ES-I3 (cell line): ENCODE results near the gene ST8SIA1.
"Not testable (repeated sequence)": the region's sequence is repeated elsewhere in the genome, so short reads cannot be mapped to it uniquely, and the experiment has no call there.

Experiments
- H3K36me3 ChIP-seq: 2 replicates; pipeline ENCODE4 v1.6.1; 2013; ENCODE audit warnings: mild to moderate bottlenecking, low read length, control low read depth, moderate library complexity; ENCODE audit not compliant: insufficient read depth
- H3K4me1 ChIP-seq: 2 replicates; pipeline ENCODE4 v1.6.1; 2013; ENCODE audit warnings: mild to moderate bottlenecking, control low read depth, low read length; ENCODE audit not compliant: insufficient read depth
- H3K9ac ChIP-seq: 2 replicates; pipeline ENCODE4 v1.6.1; 2013; ENCODE audit warnings: low read depth, mild to moderate bottlenecking, low read length, moderate library complexity
- H3K9me3 ChIP-seq: 2 replicates; pipeline ENCODE4 v1.6.1; 2013; ENCODE audit warnings: mild to moderate bottlenecking, low read length, moderate library complexity; ENCODE audit not compliant: control insufficient read depth, insufficient read depth

Gene ST8SIA1

DNA sequence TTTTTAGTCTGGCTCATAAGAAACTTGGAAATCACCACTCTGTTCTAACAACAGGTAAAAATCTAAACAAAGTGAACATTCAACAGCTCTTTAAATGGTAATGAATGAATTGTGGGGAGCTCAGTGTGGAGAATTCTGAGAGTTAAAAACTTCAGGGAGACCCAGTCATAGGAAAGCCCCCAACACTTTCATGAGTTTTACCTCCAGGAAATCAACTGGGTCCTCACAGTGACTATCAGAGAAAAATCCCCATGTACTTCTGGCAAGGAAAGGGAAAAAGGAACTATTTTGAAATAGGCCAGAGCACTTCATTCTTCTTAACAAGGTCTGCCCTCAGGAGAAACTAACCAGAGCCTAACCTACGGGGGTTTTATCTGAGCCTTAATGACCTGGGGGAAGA, 153.8 kb downstream of the ST8SIA1 start:
- no peaks in the 10 kb centered on the region for H3K4me1 ChIP-seq
- H3K9me3 ChIP-seq: no peaks in the 10 kb centered on the region
- H3K9ac ChIP-seq: no peak overlapping the region
- H3K36me3 ChIP-seq: no peaks in the 10 kb centered on the region

- no peaks in the 10 kb centered on the region for H3K9me3 ChIP-seq
- no peaks in the 10 kb centered on the region for H3K4me1 ChIP-seq
- no peak overlapping the region for H3K9ac ChIP-seq
- H3K36me3 ChIP-seq: no peaks in the 10 kb centered on the region
Observed at GRCh38 chr12:22173177-22173576, 161.3 kb downstream of the ST8SIA1 start.

DNA sequence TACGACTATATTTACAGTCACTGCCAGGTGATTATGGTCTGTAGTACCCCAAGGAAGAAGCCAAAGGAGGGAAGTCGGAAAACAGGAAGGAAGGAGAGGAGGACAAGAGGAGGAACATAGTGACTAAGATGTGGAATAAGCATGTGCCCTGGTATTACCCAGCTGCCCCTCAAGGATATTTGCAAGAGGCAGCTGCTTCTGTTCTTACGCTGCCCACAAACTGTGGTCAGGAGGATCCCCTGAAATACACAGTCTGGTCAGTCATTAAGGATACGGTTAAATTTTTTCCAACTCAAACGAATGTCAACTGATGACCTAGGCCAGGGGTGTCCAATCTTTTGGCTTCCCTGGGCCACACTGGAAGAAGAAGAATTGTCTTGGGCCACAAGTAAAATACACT, 162.0 kb downstream of the ST8SIA1 start:
- no peaks in the 10 kb centered on the region for H3K9me3 ChIP-seq
- H3K36me3 ChIP-seq: no peaks in the 10 kb centered on the region
- H3K9ac ChIP-seq: no peak overlapping the region
- H3K4me1 ChIP-seq: no peaks in the 10 kb centered on the region

DNA sequence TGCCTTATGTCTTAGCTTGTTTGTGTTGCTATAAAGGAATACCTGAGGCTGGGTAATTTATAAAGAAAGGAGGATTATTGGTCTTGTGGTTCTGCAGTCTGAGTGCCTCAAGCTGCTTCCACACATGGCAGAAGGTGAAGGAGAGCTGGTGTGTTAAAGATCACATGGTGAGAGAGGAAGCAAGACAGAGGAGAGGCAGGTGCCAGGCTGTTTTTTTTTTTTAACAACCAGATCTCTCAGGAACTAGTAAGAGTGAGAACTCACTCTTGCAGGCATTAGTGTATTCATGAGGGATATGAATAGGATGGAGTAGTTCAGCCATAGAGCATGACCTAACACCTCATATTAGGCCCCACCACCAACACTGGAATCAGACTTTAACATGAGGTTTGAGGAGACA, 165.1 kb downstream of the ST8SIA1 start:
- Histone ChIP-seq H3K9me3 (no peaks in the 10 kb centered on the region), H3K4me1 (no peaks in the 10 kb centered on the region), H3K36me3 (no peaks in the 10 kb centered on the region), H3K9ac (no peak overlapping the region)

DNA sequence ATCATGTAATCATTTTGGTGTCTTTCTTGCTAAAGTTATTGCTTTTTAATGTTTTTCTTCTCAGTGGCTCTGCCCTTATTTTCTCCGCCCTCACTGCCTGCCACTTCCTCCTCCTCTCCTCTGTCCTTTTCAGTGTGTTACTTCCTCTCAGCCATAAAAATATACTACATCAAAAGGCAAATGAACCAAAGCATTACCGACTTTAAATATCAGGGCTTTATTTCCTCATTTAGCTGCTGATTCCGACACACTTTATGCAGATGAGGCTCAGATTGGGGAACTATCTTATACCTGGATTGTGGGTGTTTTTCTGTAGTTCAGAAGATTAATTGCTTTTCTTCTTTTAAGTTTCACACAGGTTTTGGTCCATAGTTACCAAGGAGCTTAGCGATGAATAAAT, 170.4 kb downstream of the ST8SIA1 start:
- Histone ChIP-seq H3K9ac (no peak overlapping the region), H3K36me3 (no peaks in the 10 kb centered on the region), H3K9me3 (no peaks in the 10 kb centered on the region), H3K4me1 (no peaks in the 10 kb centered on the region)

DNA sequence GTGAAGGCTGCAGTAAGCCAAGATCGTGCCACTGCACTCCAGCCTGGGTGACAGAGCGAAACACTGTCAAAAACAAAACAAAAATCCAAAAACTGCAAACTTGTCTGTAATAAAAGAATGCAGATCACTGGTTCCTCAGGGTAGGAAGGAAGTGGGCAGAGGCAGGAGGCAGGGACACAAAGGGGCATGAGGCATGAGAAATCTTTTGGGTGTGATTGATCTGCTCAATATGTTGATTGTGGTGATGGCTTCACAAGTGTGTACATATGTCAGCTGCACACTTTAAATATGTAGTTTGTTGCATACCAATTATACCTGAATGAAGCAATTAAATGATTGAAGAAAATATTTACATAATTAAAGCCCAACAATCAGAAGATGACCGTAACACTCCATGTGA, 170.9 kb downstream of the ST8SIA1 start:
- no peak overlapping the region for H3K9ac ChIP-seq
- no peaks in the 10 kb centered on the region for H3K36me3 ChIP-seq
- no peaks in the 10 kb centered on the region for H3K9me3 ChIP-seq
- H3K4me1 ChIP-seq: no peaks in the 10 kb centered on the region

GRCh38 chr12:22160396-22161003, 174.0 kb downstream of the ST8SIA1 start:
- H3K4me1 ChIP-seq: no peaks in the 10 kb centered on the region
- H3K9me3 ChIP-seq: no peaks in the 10 kb centered on the region
- no peak overlapping the region for H3K9ac ChIP-seq
- no peaks in the 10 kb centered on the region for H3K36me3 ChIP-seq

DNA sequence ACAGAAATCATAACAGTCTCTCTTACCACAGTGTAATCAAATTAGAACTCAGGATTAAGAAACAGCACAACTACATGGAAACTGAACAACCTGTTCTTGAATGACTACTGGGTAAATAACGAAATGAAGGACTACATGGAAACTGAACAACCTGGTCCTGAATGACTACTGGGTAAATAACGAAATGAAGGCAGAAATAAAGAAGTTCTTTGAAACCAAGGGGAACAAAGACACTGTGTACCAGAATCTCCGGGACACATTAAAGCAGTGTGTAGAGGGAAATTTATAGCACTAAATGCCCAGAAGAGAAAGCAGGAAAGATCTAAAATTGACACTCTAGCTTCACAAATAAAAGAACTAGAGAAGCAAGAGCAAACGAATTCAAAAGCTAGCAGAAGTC, 185.2 kb downstream of the ST8SIA1 start:
- H3K9me3 ChIP-seq, H3K36me3 ChIP-seq, H3K4me1 ChIP-seq, H3K9ac ChIP-seq: not testable (repeated sequence)

DNA sequence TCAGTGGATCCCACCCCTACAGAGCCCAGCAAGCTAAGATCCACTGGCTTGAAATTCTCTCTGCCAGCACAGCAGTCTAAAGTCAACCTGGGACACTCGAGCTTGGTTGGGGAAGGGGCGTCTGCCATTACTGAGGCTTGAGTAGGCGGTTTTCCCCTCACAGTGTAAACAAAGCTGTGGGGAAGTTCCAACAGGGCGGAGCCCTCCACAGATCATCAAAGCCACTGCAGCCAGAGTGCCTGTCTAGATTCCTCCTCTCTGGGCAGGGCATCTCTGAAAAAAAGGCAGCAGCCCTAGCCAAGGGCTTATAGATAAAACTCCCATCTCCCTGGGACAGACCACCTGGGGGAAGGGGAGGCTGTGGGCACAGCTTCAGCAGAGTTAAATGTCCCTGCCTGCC, 187.8 kb downstream of the ST8SIA1 start:
- not testable (repeated sequence) for H3K9ac ChIP-seq, H3K36me3 ChIP-seq, H3K4me1 ChIP-seq, H3K9me3 ChIP-seq
